GM19455 (cell line): Measurements from ENCODE around the gene FBXO17.

ENCODE experiments used
- ATAC-seq: cut with Tn5 transposase; IDR thresholded peaks from one replicate; pipeline ENCODE4 v1.9.1; 2021; ENCODE audit not compliant: unreplicated experiment

The FBXO17 gene

DNA sequence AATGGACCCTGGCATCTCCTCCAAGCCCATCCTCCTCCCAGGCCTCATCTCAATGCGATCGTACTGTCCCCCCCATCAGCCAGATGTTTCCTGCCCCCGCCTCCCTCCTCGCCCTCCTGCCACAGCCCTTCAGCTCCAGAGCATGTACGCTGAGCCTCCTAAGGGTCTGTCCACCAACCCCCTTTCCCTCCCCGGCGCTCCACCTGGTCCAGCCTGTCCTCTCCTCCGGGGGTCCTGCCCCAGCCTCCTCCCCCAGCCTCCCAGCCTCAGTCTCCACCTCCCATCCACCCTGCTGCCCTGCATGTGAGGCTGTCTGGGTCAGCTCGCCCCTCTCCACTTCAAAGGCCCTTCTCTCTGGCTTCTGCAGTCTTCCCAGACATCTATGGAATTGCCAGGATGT lies 80.6 kb downstream of the FBXO17 start:
- no peak for ATAC-seq

DNA sequence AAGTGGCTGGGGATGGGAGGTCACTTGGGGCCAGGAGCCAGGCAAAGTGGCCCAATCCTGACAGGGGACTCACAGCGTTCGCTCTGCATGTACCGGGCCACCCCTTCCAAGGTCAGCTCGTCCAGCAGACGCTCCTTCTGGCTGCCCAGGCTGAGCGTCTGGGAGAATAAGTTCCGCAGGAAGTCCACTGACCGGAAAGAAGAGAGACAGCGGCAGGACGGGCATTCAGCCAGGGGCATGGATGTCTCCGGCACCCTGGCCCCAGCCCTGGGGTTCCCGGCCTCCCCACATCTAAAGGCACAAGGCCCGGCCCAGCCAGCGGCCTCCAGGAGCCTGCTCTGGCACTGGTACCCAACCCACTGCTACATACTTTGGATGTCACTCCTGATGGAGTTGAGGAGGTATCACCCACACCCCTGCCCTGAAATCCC lies 82.2 kb downstream of the FBXO17 start:
- no peak for ATAC-seq

DNA sequence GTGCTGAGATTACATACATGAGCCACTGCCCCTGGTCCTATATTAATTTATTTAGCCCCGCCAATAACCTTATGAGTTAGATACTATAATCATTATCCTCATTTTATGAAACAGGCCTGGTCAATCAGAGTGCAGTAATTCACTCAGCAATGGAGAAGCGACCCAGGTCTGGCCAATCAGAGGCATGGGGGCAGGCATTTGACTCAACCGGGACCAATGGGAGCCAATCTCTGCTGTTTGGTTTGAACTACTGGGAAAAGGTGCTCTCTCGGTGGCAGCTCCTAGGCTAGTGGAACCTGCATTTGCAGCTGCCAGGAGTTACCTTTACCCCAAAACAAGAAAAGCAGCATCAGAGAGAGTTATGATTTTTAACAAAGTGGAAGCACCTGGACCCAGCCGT lies 82.7 kb downstream of the FBXO17 start:
- ATAC-seq = no peak

DNA sequence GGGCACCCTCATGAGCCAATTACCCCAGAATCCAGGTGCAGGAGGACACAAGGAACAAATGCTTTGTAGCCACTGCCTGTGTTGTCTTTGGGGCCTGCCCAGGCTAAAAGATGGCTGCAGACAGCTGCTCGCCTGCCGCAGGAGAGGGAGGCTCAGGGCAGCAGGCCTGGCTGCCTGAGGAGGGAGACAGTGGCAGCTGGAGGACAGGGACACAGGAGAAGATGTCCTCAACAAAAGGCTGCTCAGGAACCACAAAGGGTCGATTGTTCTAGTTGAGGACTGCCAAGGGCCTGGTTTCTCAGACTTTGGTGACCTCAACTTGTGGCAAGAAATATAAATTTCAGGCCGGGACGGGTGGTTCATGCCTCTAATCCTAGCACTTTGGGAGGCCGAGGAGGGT lies 83.8 kb downstream of the FBXO17 start:
- ATAC-seq = no peak
